ENCODE results near the gene SRSF9. TPM values are rescaled to one million over a fixed set of nuclear protein-coding genes. Genes with fewer than 3 reads are reported as not detected.

Gene SRSF9
- total RNA-seq, 1 experiment from 2014 or later: 302 TPM

DNA sequence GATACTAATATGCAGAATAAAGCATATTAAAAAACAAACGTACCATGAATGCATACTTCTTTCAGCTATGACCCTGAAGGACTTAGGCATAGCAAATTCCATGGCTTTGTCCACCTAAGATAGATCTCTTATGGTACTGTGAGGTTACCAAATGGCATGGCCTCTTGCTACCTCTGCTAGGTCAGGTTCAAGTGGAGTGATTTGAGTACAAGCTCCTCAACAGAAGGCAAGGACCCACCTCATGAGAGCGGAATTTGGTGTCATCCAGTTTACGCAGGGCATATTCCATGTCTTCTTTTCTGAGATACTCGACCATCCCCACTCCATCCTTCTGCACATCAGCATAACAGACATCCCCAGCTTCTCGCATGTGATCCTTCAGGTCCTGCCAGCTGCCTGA lies 5.8 kb downstream of the SRSF9 start:
- Histone ChIP-seq H3K79me1 (ENCODE audit: insufficient read depth, low read depth, low read length, poor library complexity, severe bottlenecking) (peaks cover 3% of the 10 kb centered on the region), H3K23ac (ENCODE audit: insufficient read length, low read depth, low read length) (no peak overlapping the region), H2BK120ac (ENCODE audit: low read depth, low read length, poor library complexity, severe bottlenecking) (no peak overlapping the region), H2BK15ac (ENCODE audit: low read depth, low read length) (no peak overlapping the region), H2BK5ac (ENCODE audit: insufficient read length, low read length) (no peak overlapping the region), H3K9me3 (ENCODE audit: control insufficient read depth, low read depth, low read length) (no peaks in the 10 kb centered on the region), H3K4me1 (ENCODE audit: insufficient read depth, low read length) (no peaks in the 10 kb centered on the region), H3K18ac (ENCODE audit: insufficient read length, low read depth, low read length) (no peak overlapping the region), H3K56ac (ENCODE audit: insufficient read length, low read depth, low read length) (no peak overlapping the region), H3K27ac (ENCODE audit: insufficient read length, low read depth, low read length) (no peak overlapping the region), H3K14ac (ENCODE audit: insufficient read depth, low read length) (no peak overlapping the region), H3K27me3 (ENCODE audit: insufficient read depth, low read length) (no peaks in the 10 kb centered on the region), H2AK5ac (ENCODE audit: insufficient read length, low read length) (no peak overlapping the region), H3K23me2 (ENCODE audit: insufficient read length, low read depth, low read length, poor library complexity, severe bottlenecking) (peaks cover 7% of the 10 kb centered on the region), H4K8ac (replicated peaks; ENCODE audit: insufficient read length, low read depth, low read length) (no peak overlapping the region), H4K20me1 (ENCODE audit: control insufficient read depth, insufficient read depth, insufficient read length) (no peaks in the 10 kb centered on the region), H4K91ac (ENCODE audit: insufficient read length, low read depth, low read length) (no peak overlapping the region), H2BK12ac (ENCODE audit: insufficient read length, low read depth, low read length) (no peak overlapping the region), H3K79me2 (ENCODE audit: insufficient read depth, low read length) (peaks cover 11% of the 10 kb centered on the region; the same call in 1 of the 2 replicates), H3K4ac (ENCODE audit: low read depth, low read length) (no peak overlapping the region), H3K4me2 (ENCODE audit: insufficient read depth, insufficient read length, low read length) (no peak overlapping the region), H4K5ac (ENCODE audit: insufficient read length, low read depth, low read length) (no peak overlapping the region), H2BK20ac (ENCODE audit: low read depth, low read length, poor library complexity, severe bottlenecking) (no peak overlapping the region), H2AFZ (ENCODE audit: low read length) (no peak overlapping the region), H3K9ac (ENCODE audit: extremely low read depth, insufficient read length, low read length) (no peak overlapping the region), H3T11ph (ENCODE audit: low read length) (no peak overlapping the region)
- TF ChIP-seq, protein P1, sequence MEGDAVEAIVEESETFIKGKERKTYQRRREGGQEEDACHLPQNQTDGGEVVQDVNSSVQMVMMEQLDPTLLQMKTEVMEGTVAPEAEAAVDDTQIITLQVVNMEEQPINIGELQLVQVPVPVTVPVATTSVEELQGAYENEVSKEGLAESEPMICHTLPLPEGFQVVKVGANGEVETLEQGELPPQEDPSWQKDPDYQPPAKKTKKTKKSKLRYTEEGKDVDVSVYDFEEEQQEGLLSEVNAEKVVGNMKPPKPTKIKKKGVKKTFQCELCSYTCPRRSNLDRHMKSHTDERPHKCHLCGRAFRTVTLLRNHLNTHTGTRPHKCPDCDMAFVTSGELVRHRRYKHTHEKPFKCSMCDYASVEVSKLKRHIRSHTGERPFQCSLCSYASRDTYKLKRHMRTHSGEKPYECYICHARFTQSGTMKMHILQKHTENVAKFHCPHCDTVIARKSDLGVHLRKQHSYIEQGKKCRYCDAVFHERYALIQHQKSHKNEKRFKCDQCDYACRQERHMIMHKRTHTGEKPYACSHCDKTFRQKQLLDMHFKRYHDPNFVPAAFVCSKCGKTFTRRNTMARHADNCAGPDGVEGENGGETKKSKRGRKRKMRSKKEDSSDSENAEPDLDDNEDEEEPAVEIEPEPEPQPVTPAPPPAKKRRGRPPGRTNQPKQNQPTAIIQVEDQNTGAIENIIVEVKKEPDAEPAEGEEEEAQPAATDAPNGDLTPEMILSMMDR (conservative IDR thresholded peaks at IDR 0.05): no peak
- Mint-ChIP-seq H3K27ac (no peak overlapping the region; a peak in 1 of 7 replicates), H3K4me1 (peaks cover 14 to 19% of the 10 kb centered on the region in 2 experiments), H3K36me3 (ENCODE audit: insufficient read depth in 1 of 3, low read depth in 3 of 3) (peaks cover 58 to 90% (median 79%) of the 10 kb centered on the region in 3 experiments), H3K27me3 (ENCODE audit: low read depth) (no peaks in the 10 kb centered on the region), H3K4me3 (no peak overlapping the region), H3K9me3 (no peaks in the 10 kb centered on the region)
- no peak for DNase-seq
- no CpG with 5 or more reads among the region's 5 CpGs for WGBS (ENCODE audit: extremely low coverage, insufficient read length, low lambda C conversion rate)

Measured in H9 (cell line).